ENCODE data around the gene DLG5.

DNA sequence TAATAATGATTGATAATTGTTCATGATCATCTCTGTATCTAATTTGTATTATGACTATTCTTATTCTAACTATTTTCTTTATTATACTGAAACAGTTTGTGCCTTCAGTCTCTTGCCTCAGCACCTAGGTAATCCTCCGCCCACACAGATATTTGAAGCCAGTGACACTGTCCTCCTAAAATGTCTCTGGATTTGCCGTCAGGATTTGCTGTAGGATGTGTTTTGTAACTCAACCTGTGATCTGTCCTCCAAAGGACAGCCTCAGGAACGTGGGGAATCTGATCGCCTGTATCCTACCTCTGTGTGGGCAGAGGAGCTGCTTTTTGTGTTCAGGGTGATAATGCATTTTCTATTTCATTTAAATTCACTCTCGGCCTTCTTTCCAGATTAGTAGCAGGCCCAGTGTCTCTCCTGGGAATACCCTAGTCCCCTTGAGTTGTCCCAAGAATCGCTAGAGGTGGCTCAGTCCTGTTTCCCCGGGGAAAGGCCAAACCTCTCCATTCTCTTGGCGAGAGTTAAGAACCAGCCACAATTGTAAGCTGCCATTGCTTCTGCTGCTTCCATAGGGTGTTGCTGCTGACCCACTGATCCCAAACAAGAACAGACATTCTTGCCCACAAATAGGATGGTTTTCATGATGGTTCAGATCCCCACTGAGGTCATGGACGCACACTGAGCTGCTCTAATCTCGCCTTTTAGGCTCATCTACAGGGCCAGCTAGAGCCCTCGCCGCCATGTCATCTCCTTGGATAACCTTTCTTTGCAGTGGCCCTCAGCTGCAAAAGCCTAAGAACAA, 152.7 kb downstream of the DLG5 start:
- TF ChIP-seq POLR2A (IDR thresholded peaks at IDR 0.05) (no peak), CTCF (IDR thresholded peaks at IDR 0.05) (no peak), POLR2AphosphoS5 (IDR thresholded peaks at IDR 0.05) (no peak), EP300 (IDR thresholded peaks at IDR 0.05) (no peak)

All from gastroesophageal sphincter (tissue), 3 donors.